ENCODE measurements around the gene HOXC6.
A peak's percentile ranks its signal among the peaks of the same experiment; 100 is the strongest.

The HOXC6 gene

DNA sequence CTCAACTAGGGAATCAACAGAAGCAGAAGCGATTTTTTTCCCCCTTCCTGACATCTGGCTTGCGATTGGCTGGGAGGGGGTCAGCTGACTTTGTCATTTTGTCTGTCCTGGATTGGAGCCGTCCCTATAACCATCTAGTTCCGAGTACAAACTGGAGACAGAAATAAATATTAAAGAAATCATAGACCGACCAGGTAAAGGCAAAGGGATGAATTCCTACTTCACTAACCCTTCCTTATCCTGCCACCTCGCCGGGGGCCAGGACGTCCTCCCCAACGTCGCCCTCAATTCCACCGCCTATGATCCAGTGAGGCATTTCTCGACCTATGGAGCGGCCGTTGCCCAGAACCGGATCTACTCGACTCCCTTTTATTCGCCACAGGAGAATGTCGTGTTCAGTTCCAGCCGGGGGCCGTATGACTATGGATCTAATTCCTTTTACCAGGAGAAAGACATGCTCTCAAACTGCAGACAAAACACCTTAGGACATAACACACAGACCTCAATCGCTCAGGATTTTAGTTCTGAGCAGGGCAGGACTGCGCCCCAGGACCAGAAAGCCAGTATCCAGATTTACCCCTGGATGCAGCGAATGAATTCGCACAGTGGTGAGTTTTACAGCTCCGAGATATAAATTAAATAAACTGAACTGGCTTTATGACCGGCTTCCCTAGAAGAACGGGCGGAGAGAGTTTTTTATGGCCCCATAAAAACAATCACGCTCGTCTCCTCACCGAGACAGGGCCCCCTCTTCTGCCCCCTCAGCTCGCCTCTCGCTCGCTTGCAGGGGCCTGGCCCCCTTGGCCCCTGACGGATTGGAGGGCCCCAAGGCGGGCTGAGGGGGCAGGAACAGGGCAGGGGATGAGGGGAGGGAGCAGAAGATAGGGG is at the start of gene HOXC6:
Gene HOXC6, plus strand, starts transcription at position 127 of the 888 bp plus-strand sequence. Its CDS starts 82 bp downstream, at position 209.
- no peak for DNase-seq

DNA sequence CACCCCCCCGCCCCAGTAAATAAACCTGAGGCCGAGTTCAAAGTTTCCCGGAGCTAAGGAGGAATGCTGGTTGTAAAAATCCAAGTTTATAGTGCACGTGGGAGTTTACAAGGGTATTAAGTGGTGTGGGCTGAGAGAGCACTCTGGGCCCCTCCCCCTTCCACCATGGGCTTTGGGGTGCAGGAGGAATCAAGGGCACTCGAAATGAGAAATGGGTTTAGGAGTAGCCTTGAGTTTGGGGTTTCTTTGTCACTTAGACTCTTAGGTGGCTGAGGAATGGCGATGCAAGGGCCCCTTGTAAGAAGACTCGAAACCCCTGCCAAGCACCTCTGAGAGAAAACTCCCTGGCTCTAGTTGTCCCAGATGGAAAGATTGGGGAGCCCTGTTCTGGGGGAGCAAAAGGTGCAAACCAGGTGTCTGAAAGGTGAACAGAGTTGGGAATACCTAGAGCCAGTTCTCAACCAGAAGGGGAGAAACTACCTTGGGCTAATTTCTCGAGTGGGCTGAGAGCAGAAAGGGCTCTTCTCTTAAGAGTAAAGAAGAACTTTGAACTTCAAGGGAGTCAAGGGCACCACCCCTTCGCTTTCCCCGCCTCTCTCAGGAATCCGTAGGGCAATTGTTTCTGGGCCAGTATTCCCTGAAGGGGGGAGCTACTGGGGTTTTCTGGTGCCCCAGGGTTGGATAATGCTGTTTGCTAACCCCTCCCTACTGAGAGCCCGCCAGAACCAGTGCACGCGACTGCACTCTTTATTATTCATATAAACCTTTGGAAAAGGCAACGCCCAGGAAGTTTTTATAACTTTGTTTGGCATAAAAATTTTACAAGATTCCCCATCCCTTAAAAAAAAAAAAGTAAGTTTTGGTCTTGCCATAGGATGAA is 49.5 kb upstream of the HOXC6 start:
- no peak for DNase-seq

DNA sequence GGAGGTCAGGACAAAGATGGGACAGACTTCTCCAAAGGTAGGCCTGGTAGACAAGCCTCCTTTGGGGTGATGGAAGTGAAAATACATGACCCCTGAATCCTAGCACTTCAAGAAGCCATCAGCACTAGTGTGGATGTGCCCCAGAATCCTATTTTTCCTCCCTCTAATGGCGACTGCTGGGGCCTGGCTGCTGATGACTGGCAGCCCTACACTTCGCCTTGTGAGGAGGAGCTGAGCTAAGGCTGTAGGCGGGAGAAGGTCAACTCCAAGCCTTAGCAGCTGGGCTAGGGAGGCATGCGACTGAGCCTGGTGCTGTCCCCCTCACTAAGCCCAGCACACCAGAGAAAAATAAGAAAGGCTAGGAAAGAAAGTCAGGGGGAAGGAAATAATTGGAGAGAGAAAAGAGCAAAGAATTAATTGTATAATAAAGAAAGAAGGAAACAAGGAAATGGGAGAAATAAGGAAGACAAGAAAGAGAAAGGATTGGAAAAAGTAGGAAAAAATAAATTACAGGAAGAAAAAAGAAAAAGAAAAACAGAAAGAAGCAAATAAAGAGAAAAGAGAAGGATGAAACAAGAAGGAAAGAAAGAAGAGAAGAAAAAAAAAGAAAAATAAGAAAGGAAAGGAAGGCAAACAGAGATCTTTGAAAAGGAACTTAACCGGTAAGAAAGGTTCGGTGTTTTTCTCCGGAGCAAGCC is 48.0 kb upstream of the HOXC6 start:
- DNase-seq, result no peak

DNA sequence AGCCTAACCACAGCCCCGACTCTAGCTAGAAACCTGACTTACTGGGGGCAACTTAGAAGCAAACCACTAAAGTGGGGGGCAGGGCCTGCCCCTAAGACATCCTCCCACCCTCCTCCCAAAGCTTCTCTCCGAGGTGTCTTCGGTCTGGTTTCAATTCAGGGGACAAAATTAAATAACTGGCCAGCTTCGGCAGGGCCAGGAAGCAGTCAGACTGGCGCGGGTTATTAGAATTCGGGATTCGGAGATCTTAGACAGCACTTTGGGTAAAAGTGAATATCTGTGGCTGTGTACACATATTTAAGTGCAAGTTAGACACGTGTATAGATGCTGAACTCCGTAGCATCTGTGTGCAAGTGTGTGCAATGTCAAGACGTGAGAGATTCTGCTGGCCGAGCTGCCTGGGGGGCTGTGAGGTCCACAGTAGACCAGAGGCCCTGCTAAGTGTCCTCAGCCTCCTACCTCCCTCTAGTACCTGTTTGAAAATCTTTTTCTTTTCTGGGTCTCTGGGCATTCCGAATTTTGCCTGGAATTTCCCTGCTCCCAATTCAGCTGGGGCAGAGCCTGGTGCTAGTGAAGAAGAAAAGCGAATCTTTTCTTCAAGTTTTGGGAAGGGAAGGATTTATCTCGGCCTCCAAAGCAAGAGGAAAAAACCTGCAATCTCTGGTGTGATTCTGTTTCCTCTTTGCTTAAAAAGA is 47.3 kb upstream of the HOXC6 start:
- no peak for DNase-seq

DNA sequence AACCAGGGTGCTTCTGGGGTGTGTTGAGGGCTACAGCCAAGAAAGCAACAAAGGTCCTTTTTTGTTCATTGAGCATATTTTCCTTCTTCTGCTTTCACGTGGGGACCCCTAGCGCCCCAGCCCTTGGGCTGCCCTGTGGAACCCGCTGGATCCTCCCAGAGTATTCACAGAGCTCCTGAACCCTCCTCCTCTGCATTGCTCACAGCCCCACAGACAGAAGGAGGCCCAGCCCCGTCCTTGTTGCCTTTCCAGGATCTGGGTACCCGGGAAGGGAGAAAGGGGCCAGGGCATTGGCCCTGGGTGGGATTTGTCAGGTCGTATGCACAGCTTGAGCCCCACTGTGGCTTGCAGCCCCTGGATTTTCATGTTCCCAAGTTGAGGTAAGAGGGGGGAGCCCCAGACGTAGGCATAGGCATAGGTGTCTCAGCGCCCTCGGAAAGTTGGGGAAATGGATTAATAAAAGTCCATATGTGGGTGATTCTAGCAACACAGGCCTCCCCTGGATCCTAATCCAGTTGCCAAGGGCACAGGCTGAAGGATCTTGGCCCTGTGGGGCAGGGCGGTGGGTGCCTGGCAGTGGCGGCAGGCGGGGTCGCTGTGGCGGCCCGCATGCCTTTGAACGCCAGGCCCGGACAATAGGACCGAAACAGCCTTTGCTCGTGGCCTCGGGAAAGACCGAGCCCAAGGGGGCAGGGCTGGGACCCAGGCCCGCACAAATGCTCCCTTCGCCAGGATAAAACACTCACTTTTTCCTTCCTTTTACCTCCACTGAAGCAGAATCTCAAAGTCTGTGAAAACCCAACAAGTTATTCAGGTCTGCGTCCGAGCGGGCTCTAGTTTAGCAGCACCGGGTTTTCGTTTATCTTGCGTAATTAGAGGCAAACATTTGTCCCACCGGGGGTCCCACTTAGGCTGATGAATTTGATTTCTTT is 46.3 kb upstream of the HOXC6 start:
- DNase-seq, result no peak

DNA sequence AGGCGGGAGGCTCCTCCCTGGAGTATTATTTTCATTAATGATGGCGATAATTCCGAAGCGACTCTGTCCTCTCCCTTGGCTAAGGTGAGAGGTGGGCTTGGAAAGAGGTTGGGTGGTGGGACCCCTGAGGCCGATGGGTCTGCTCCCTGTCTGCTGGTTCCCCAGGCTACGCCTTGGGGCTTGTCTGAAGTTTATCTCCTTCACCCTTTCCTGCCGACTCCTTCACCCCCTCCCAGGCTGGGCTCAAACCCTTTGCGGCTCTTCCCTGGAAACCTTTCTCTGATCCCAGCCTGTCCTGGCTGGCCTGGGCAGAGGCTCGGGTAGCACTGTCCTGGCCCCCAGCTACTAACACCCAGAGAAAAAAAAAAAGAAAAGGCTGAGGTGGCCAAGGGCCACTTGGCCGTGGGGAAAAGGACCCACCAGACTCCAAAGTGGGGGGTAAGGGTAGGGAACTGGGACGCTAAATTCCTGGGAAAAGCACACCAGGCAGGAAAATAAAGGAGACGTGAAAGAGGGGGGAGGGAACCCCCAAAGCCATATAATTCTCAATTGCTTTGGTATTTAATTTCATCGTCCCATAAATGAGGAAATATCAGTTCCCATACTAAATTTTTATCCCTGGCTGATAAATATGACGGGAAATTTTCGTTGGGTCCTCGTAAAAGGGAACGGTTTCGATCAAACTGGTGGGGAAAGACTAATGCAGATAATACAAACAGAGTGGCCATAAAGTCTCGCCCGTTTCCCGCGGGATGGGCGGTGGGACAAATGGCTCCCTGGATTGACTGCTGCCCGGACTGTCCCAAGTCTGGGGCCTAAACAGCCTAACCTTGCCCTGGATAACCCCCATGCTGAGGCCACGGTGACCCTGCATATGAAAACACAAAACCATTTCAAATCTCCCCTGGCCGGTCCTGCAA is 45.3 kb upstream of the HOXC6 start:
- no peak for DNase-seq

DNA sequence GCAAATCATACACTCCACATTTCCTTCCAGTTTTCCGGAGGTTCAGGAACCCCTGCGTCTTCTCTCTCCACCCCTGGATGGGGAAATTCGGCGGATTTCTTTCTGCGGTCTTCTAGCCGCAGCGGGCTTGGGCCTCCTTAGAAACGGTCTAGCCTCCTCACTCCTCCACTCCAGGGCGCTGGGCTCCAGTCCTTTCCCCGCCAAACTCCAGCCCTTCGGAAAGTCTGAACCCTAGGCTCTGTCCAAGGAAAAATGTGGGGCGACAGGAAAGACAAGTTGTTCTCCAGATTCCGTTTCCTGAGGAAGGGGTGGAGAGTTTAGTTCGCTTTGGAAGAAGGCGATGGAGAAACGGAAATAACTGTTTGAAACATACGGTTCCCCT is 44.7 kb upstream of the HOXC6 start:
- no peak for DNase-seq

DNA sequence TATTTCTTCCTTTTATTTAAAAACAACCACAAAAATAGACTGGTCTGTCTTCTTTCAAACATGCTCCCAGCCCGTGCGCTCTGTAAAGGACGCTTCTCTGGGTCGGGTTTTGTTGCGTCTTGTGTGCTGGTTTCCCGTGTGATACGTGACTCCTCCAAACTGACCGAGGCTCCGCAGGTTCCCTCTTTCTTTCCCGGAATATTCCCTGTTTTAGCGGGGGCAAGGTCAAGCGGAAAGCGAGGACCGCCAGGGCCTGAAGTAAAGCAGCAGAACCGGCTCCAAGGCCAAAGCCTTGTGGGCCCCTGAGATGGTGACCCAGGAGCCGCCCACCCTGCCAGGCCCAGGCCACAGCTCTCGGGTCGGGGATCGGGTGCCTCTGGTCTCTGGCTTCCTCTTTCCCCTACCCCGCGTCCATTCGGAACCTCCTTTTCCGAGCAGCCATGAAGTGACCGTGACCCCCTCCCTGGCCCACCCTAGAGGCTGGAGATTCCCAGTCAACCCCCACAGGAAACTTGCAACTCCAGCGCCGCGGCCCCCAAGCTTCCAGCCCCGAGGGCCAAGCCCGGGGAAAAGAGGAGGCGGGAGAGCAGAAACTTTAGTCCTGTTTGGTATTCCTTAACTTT is 44.2 kb upstream of the HOXC6 start:
- no peak for DNase-seq

DNA sequence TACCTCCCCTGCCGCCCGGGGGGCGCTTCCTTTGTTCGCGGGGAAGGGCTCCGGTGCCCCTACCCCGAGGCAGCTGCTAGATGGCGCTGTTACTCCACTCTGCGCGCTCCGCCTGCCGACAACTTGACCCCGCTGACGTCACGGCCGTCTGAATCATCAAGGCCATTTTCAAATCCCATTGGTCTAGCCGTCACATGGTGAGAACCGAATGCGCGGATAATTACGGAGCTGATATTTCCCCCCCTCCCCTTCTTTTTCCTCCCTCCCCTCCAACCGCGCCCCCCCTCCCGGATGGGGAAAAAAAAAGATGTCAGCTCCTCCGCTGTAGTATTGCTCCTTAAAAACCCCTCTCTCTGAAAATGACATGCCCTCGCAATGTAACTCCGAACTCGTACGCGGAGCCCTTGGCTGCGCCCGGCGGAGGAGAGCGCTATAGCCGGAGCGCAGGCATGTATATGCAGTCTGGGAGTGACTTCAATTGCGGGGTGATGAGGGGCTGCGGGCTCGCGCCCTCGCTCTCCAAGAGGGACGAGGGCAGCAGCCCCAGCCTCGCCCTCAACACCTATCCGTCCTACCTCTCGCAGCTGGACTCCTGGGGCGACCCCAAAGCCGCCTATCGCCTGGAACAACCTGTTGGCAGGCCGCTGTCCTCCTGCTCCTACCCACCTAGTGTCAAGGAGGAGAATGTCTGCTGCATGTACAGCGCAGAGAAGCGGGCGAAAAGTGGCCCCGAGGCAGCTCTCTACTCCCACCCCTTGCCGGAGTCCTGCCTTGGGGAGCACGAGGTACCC is 43.1 kb upstream of the HOXC6 start, which contains the start of gene HOXC10:
Gene HOXC10, plus strand, starts transcription at position 246 of the 791 bp plus-strand sequence. Its CDS starts 114 bp downstream, at position 360.
- peak; percentile 56 for DNase-seq

DNA sequence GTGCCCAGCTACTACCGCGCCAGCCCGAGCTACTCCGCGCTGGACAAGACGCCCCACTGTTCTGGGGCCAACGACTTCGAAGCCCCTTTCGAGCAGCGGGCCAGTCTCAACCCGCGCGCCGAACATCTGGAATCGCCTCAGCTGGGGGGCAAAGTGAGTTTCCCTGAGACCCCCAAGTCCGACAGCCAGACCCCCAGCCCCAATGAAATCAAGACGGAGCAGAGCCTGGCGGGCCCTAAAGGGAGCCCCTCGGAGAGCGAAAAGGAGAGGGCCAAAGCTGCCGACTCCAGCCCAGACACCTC is 42.6 kb upstream of the HOXC6 start:
- no peak for DNase-seq

DNA sequence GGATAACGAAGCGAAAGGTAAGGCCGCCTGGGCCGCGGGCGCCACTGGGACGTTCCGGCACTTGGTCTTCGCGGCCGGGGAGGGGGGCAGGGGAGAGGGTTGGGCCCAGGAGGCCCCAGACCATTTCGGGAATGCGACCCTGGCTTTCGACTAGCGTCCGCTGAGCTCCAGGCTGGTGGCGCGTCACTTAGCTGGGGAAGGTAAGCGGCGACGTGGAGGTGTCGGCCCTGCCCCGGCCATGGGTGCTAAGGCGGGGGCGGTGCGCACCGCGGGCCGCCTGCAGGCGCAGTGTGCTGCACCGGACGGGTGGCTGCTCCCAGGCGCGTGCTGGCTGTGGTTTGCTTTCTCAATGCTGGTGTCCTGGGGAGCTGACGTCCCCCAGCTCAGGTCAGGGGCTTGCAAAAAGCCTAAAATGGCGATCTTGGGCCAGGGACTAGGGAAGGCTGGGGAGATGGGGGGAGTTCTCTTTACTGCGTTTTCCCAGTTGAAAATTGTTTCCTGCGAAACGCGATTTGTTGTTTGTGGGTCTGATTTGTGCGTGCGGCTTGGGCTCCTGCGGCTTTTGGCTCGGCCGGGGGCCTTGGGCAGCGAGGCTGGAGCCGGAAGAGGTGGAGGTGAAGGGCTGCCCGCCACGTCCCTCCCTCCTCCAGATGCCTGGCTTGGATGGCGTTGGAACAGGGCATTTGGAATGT is 42.1 kb upstream of the HOXC6 start:
- no peak for DNase-seq

DNA sequence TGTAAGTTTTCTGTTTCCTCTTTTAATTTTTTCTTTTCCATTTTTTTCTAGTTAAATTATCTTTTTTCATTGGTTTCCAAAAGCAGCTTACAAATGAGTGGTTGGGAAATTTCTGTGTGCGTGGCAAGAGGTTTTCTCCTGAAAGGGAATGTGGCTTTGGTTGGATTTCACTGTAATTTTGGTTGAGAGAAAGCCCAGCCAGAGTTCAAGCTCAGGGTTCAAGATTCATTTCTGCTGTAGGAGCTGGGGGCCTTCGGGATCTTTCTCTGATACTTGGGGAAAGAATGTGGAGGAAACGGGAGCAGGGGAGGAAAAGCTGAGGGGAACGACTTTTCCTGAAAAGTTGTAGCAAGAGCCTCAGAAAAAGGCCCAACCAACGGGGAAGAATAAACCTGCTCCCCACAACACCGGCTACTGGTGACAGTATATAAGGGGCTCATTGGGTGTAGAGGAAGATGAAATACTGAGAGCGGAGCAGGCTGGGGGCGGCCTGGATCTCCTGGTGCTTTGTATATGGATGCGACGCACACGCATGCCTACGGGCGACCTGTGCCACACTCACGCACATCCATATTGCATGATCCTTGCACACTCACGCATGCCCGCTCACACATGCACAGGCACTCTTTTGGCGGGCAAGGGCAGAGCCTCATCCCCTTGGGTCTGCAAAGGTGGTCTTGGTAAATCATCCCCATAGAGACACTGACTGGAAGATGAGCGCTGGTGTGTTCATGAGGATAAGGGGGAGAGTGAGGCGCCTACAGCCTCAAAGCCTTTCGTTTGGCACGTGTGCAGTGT is 41.4 kb upstream of the HOXC6 start:
- DNase-seq, result no peak

DNA sequence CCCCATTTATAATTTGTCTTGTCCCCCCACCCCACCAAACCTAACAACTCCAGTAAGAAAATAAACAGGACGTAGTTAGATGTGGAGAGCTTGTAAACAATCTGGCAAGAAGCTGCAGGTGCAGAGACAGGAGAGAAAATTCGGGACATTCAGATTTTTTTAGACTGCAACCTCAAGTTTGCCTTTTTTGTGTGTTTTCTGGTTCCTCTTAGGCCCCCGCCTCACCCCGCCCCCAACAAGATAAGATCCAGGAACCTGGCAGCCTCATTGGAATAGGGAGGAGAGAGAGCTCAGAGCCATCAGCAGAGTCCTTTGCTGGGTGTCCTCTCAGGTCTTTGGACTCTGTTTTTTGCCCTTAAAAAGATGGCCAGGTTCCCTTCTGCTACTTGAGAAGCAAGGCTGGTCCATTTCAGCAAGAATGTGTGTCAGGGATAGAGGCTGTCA is 40.4 kb upstream of the HOXC6 start:
- DNase-seq, result no peak

DNA sequence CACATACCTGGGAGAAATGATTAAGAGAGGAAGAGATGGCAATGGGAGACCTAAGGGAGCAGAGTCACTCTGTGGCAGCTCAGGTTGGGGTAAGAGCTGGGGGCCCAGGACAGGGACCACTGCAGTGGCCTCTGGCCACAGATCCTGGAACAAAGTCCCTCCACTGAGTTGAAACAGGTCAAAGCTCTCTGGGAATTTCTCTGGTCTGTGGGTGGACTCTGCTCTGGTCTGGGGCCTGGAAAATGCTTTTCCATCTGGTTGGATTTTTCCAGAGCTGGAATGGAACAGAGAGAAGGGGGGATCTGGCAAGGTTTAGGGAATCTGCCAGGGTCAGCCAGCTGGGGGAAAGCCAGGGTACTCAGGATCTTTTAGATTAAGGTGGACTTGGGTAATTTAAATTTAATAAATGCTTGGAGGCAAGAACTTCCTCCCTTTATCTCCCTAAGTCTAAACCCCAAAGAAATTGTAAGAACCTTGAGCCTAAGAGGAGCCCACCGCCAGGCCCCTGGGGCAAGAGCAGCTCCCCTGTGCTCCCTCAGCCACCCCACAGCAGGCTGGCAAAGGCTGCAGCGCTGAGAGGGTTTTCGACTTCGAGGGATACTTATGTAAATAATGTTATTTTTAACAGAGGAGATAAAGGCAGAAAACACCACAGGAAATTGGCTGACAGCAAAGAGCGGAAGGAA is 39.6 kb upstream of the HOXC6 start:
- no peak for DNase-seq

DNA sequence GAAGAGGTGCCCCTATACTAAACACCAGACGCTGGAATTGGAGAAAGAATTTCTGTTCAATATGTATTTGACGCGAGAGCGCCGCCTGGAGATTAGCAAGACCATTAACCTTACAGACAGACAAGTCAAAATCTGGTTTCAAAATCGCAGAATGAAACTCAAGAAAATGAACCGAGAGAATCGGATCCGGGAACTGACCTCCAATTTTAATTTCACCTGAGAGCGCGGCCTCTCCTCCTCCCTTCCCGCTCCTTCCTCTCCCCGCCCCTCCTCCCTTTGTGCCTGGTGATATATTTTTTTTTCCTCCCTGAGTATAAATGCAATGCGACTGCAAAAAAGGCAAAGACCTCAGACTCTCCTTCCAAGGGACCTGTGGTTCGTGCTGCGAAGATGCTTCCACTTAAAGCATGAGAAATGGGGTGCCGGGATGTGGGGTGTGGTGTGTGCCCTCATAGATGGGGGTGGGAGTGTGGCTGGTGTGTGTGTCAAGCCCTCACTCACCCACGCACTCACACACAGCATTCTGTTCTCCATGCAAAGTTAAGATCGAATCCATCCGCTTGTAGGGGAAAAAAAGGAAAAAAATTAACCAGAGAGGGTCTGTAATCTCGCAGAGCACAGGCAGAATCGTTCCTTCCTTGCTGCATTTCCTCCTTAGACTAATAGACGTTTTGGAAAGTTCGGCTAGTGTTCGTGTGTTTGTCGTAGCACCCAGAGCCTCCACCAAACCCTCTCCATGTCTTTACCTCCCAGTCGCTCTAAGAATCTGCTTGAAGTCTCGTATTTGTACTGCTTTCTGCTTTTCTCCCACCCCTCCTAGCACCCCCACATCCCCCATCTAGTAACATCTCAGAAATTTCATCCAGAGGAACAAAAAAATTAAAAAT is 38.8 kb upstream of the HOXC6 start:
- DNase-seq, result peak; percentile 23
